HG03575 (cell line): Measurements from ENCODE around the gene PLCB1.

Experiments
- ATAC-seq: cut with Tn5 transposase; IDR thresholded peaks from one replicate; pipeline ENCODE4 v1.9.1; 2021; ENCODE audit not compliant: unreplicated experiment, insufficient number of reproducible peaks, low FRiP score; ENCODE audit errors: extremely low read depth

The PLCB1 gene

GRCh38 chr20:8315639-8316573, 183.8 kb downstream of the PLCB1 start:
- no peak for ATAC-seq

GRCh38 chr20:8317448-8317847, 185.4 kb downstream of the PLCB1 start:
- no peak for ATAC-seq

GRCh38 chr20:8318965-8319625, 187.0 kb downstream of the PLCB1 start:
- no peak for ATAC-seq

- ATAC-seq: no peak
These were observed 188.2 kb downstream of the PLCB1 start for GRCh38 chr20:8320306-8320705.

GRCh38 chr20:8321001-8321400, 188.9 kb downstream of the PLCB1 start:
- no peak for ATAC-seq

GRCh38 chr20:8322662-8323217, 190.7 kb downstream of the PLCB1 start:
- no peak for ATAC-seq

- no peak for ATAC-seq
These were observed 194.1 kb downstream of the PLCB1 start for GRCh38 chr20:8326191-8326590.

GRCh38 chr20:8326899-8327298, 194.8 kb downstream of the PLCB1 start:
- no peak for ATAC-seq

GRCh38 chr20:8328189-8328588, 196.1 kb downstream of the PLCB1 start:
- ATAC-seq: no peak

- ATAC-seq: no peak
These were observed 198.3 kb downstream of the PLCB1 start for GRCh38 chr20:8330319-8330784.

- ATAC-seq: no peak
These were observed 199.0 kb downstream of the PLCB1 start for GRCh38 chr20:8330785-8331695.

GRCh38 chr20:8331740-8332412, 199.8 kb downstream of the PLCB1 start:
- ATAC-seq: no peak

GRCh38 chr20:8334641-8335040, 202.6 kb downstream of the PLCB1 start:
- ATAC-seq: no peak

- ATAC-seq: no peak
These were observed 203.0 kb downstream of the PLCB1 start for GRCh38 chr20:8335059-8335458.

- no peak for ATAC-seq
These were observed 203.6 kb downstream of the PLCB1 start for GRCh38 chr20:8335495-8336195.

- ATAC-seq: no peak
These were observed 207.3 kb downstream of the PLCB1 start for GRCh38 chr20:8339349-8339748.

GRCh38 chr20:8342391-8342790, 210.3 kb downstream of the PLCB1 start:
- ATAC-seq: no peak

GRCh38 chr20:8344106-8344505, 212.0 kb downstream of the PLCB1 start:
- no peak for ATAC-seq
